Measurements from ENCODE around the gene BAG3. TPM values are rescaled to one million over a fixed set of nuclear protein-coding genes. Genes with fewer than 3 reads are reported as not detected.

The BAG3 gene
- total RNA-seq, 1 experiment from 2014 or later = 57.0 TPM

GRCh38 chr10:119686465-119687191 lies 35.4 kb downstream of the BAG3 start (continued):
- TF ChIP-seq TCF7L2 (IDR thresholded peaks at IDR 0.05; ENCODE audit: borderline replicate concordance, extremely low read depth, insufficient read depth, insufficient read length) (no peak), YY1 (IDR thresholded peaks at IDR 0.05; ENCODE audit: extremely low read depth, insufficient replicate concordance, low read depth, low read length) (peak; percentile 61), FOSL1 (IDR thresholded peaks at IDR 0.05; ENCODE audit: low read depth) (no peak), CBX3 (IDR thresholded peaks at IDR 0.05; ENCODE audit: low read depth) (peak; percentile 86), RAD21 (IDR thresholded peaks at IDR 0.05; ENCODE audit: low read depth) (peak; percentile 99)

DNA sequence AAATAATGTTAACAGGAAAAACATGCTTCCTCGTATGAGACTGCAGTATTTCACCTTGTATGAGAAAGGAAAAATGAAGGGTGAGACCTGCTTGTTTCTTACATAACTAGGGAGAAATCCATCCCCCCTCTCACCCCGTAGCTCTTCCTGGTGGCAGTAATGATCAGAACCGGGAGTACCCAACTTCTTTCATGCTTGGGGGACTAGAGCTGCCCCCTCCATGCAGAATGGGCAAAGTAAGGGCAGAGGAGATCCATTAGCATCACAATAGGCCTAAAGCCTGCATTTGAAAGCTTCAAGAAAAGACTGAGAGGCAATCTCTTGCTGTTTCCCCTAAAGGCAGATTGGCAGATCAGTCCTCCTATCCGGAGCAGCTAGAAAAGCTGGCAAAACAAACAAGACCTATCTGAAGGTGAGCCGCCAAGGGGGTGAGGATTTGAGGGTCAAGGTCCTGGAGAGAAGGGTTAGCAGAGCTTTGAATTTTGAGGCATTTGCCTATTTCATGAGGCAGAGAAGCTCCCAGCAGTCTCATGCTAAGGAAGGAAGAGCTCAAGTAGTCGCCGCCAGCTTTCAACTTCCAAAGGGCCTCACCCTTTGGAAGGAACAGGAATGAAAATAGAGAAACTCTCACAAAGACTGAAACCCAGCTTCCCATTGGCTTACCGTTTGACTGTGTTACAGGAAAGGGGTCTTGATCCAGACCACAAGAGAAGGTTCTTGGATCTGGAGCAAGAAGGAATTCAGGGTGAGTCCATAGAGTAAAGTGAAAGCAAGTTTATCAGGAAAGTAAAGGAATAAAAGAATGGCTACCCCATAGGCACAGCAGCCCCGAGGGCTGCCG lies 36.2 kb downstream of the BAG3 start:
- H3K4me1 ChIP-seq (ENCODE audit: control insufficient read depth in 1 of 2, insufficient read depth in 2 of 2, low read length in 2 of 2) = peaks cover 3 to 16% of the 10 kb centered on the region in 2 experiments; a peak in 3 of 4 replicates
- H3K4me3 ChIP-seq (replicated peaks in 1 of 2; ENCODE audit: low read depth in 1 of 2, low read length in 2 of 2) = no peak overlapping the region
- H3K9me2 ChIP-seq (ENCODE audit: insufficient read depth) = no peaks in the 10 kb centered on the region
- H3K9me3 ChIP-seq (ENCODE audit: control insufficient read depth in 1 of 2, insufficient read depth in 1 of 2, low read depth in 1 of 2, low read length in 2 of 2) = no peaks in the 10 kb centered on the region
- H3K27ac ChIP-seq (ENCODE audit: low read depth, low read length) = no peak overlapping the region
- ChIA-PET POLR2A (interaction anchor here (1.0 kb wide), 2 partner anchors 36 to 172 kb away, joined by 3 read pairs; partner anchors contain the start of gene BAG3), CTCF (interaction anchor here (0.7 to 2.2 kb wide), 8 partner anchors 10 to 650 kb away, joined by 3 to 16 read pairs (median 4); partner anchors contain the start of gene SEC23IP), RAD21 (ENCODE audit: low non-redundant PET in 1 of 2, low total read pairs in 2 of 2, uncharacterized antibody in 2 of 2, unreplicated experiment in 2 of 2) (interaction anchor here (1.3 kb wide), 2 partner anchors 39 to 650 kb away, joined by 3 to 4 read pairs; partner anchors contain the start of gene INPP5F (in 1 of the 2))
- H3K79me2 ChIP-seq (ENCODE audit: insufficient read depth, low read length) = no peaks in the 10 kb centered on the region
- H3K9ac ChIP-seq (ENCODE audit: low read length) = no peak overlapping the region
- ATAC-seq (no peak), DNase-seq (ENCODE audit: low read depth, low spot score) (no peak)
- TF ChIP-seq POLR2AphosphoS5 (IDR thresholded peaks at IDR 0.05; ENCODE audit: low read depth, low read length) = no peak
- no peak for TF ChIP-seq EZH2 (IDR thresholded peaks at IDR 0.05)
- TF ChIP-seq SRF (IDR thresholded peaks at IDR 0.05; ENCODE audit: low read depth) = no peak
- H3K27me3 ChIP-seq (ENCODE audit: insufficient read depth, low read length) = no peaks in the 10 kb centered on the region
- H4K20me1 ChIP-seq (ENCODE audit: insufficient read depth) = no peaks in the 10 kb centered on the region
- no TSS peak for BruUV-seq (replicated peaks)
- no peaks in the 10 kb centered on the region for H3K36me3 ChIP-seq (ENCODE audit: control insufficient read depth in 1 of 2, insufficient read depth in 2 of 2, low read length in 2 of 2)
- intact Hi-C loops (cut with micrococcal nuclease) = loop anchor here (5.0 to 10.0 kb wide), 2 partner anchors 35 to 737 kb away; no protein-coding TSS in a partner anchor
- peak overlapping the region; percentile 92 for H2AFZ ChIP-seq (ENCODE audit: low read depth, low read length, poor library complexity, severe bottlenecking)
- no peak overlapping the region for H3K4me2 ChIP-seq (ENCODE audit: low read length)
